Measurements from ENCODE around the gene TDP2. TPM values are rescaled to one million over a fixed set of nuclear protein-coding genes. Genes with fewer than 3 reads are reported as not detected.
"Not testable (repeated sequence)": the region's sequence is repeated elsewhere in the genome, so short reads cannot be mapped to it uniquely, and the experiment has no call there.

TDP2 gene
- total RNA-seq, 1 donor from 2014 or later: 54.4 TPM

DNA sequence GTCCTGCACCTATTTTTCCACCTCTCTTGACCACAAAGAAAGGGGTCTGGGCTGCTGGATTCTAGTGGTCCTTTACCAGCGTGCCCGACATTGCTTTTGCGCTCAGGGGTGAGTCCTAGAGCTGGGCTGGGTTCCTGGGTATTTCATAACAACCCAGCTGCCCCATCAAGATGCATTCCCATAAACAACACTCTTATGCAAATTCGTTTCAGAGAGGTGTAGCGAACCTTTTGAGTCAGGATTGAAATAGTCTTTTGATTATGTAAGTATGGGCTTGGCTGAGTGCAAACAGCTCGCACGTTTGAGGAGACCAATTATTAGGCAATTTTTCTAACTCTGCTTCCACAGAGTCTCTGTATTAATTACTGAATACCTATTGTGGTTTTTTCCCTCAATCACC is 13.9 kb upstream of the TDP2 start:
- no peak for DNase-seq (ENCODE audit: low spot score)

DNA sequence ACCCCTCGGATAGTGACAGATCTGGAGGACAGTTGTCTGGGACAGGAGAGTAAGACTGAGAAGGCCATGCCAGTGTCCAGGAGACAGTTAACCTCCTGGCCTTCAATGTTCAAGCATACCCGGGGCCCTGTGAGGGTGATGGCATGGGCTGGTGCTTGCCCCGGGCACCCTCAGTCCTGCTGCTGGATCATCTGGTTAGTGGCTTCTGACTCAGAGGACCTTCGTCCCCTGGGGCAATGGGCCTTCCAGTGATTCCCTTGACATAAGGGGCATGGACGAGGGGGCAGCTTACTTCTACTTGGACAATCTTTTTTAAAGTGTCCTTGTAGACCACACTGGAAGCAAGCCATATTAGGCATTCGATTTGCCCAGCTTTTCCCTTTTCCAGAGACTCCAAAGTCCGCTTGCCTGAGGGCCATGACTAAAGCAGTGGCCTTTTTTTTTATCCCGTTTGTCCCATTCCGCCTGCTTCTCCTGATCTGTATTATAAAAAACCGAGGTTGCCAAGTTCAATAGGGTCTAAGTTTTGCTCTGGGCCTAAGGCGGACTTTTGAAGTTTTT is 12.2 kb upstream of the TDP2 start:
- not testable (repeated sequence) for DNase-seq (ENCODE audit: low spot score)

DNA sequence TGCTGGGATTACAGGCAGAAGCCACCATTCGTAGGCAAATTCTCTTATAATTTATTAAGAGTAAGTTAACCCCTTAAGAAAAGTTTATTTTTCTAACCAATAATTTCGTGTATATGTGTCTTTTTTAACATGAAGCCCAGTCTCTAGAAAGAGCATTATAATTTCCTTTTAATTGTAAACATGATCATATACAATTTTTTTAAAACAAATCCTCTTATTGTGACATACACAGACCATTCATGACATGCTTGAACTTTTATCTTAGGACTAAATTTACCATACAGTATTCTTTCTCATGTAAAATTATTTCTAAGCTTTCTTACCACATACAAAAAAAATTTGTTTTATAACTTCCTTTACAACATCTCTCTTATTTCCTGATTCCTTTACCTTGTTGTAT is 6.9 kb upstream of the TDP2 start:
- DNase-seq (ENCODE audit: low spot score): no peak

DNA sequence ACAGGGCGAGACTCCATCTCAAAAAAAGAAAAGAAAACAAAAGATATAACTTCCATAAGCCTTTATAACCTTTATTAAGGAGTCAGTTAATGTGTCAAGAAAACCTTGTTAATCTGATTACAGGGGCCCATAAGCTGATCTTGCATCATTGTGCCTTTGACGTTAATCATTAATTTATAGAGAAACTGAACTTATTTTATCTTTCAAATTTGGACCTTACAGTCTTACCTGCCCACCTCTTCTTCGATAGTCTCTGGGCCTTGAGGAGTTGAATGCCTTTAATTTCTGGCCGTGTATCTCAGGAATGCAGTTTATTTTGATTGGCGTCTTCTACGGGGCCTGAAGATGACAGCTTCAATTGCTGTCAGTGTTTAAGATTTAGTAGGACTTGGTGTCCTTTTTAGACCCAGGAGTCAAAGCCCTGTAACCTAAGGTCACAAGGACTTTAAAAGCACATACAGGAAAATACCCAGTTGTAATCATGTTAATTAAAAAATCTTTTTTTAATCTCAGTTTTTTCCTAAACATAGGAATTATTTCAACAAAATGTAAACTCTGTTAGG is 6.0 kb upstream of the TDP2 start:
- no peak for DNase-seq (ENCODE audit: low spot score)

DNA sequence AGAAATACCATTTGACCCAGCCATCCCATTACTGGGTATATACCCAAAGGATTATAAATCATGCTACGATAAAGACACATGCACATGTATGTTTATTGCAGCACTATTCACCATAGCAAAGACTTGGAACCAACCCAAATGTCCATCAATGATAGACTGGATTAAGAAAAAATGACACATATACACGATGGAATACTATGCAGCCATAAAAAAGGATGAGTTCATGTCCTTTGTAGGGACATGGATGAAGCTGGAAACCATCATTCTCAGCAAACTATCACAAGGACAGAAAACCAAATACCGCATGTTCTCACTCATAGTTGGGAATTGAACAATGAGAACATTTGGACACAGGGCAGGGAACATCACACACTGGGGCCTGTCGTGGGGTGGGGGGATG is 4.4 kb upstream of the TDP2 start:
- DNase-seq (ENCODE audit: low spot score): not testable (repeated sequence)

DNA sequence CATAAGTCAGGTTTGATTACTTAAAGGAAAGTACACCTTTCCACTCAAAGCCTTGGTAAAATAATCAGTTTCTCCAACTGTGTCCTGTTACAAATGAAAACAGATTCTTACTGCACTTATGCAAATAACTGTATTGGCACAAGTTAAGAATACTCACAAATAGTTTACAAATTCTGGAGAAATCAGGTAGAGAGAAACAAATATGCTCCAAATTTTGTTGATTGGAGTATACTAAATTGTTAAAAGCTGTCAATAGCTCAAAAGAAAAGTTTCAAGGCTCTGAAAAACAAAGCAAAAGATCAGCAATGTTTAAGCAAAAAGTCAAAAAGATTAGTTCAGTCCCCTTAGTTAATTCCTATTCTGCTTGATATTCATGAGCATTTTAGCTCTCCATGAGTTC is 3.8 kb upstream of the TDP2 start:
- DNase-seq (ENCODE audit: low spot score): not testable (repeated sequence)

DNA sequence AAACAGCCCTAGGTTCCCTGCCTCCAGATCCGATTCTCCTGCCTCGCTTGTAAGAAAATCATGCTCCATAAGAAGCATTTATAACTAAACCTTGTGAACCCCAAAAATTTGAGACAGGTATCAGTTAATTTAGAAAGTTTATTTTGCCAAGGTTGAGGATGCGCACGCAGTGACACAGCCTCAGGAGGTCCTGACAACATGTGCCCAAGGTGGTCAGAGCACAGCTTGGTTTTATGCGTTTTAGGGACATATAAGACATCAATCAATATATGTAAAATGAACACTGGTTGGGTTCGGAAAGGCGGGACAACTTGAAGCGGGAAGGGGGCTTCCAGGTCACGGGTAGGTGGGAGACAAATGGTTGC is 2.3 kb upstream of the TDP2 start:
- DNase-seq (ENCODE audit: low spot score): no peak

DNA sequence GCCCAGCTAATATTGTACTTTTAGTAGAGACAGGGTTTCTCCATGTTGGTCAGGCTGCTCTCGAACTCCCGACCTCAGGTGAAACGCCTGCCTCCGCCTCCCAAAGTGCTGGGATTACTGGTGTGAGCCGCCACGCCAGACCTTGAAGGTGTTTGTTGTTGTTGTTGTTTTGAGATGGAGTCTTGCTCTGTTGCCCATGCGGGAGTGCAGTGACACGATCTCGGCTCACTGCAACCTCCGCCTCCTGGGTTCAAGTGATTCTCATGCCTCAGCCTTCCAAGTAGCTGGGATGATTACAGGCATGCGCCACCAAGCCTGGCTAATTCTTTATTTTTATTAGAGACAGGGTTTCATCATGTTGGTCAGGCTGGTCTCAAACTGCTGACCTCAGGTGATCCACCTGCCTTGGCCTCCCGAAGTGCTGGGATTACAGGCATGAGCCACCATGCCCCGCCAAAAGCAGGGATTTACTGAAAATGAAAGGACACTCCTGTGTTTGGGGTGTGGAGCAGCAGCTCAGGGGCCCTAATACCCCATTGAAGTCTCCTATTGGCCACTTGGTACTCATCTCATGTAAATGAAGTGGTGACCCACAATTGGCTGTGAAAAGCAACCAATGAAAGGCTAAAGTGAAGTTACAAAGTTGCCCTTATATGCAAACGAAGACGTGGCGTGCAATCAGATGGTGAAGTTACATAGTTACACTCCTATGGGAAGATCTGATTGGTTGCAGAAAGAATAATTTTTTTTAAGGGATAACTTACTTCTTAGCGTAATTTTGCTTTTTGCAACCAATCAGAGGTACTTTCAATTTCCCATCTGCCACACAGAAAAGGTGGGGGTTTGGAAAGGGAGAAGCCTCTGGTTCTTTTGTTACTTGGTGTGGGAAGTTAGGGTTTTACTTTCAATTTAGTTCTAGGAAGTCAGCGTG is 1.6 kb upstream of the TDP2 start:
- DNase-seq (ENCODE audit: low spot score): not testable (repeated sequence)

DNA sequence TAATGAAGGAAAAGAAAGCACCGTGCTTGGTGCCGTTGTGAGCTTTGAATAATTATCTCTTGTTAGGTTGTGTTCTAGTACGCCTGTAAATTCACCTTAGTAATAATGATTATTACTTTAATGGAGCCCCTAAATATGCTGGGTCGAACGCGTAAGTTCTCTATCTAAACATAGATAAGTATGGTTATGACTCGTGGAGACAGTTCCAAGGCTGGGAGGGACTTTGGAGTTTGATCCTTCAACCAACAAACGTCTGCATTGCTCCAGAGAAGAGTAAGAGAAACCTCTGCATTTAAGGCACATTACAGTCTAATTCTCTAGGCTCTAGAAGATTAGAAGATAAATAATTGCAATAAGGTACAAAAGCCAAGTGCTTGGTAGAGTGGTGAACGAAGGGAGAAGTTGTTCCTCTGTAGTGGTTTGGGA is 692 bp upstream of the TDP2 start:
- DNase-seq (ENCODE audit: low spot score): no peak

DNA sequence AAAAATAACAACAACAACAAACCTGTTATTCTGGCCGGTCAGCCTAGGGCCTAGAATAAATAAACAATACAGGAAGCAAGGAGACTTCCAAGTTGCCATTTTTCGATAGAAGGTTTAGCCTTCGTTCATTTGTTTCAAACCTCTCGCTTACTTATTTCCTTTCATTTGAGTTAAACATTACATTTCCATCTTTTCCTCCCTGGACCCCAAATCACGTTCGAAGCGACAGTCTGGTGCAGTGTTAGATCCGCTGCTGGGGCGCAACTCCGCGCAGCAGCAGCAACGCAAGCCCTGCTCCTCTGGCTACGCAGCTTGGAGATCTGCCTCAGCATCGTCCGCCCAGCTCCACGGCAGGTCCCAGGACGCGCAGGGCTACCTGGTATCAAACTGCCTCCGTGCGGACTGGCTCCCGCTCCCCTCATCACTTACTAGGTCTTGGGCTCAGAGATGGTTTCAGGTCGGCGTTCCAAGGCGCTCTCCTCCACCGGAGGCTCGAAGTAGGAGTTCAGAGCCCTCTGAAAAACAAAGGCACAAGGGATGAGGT is 530 bp downstream of the TDP2 start:
- DNase-seq (ENCODE audit: low spot score): no peak

DNA sequence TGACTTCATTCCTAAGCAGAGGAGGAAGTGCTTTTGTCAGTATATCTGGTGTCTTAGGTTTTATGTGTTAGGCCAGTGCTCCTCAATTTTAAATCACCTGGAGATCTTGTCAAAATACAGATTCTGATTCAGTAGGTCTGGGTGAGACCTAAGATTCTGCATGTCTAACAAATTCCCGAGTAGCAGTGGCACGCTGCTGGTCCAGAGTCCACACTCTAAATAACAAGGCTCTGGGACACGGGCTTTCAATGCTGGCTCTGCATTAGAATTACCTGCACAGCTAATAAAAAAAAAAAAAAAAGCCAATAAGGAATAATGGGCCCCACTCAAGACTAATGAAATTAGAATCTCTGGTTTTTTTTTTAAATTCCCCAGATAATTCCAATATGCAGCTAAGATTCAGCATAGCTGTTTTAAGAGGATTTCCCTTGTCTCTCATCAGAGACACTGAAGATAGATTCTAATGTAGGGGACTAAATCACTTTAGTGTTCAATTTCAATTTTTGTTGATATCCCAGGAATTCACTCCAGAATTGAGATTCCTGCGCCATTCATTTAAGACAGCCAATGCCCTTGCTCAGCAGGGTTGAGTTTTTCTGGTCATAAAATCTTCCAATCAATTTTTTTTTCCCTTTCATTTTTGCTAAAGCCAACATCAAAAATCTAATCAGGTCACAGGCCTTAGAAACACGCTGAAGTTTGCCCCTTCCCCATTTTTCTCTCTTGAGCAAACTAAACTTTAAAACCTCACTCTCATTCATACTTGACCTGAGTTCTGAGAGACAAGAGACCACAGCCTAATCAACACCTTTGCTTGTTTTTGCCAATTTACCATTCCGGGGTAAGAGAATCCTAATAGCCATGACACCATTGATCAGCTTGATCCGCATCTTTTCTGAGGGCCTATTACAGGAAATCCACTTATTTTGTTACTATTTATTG is 2.4 kb downstream of the TDP2 start:
- no peak for DNase-seq (ENCODE audit: low spot score)

DNA sequence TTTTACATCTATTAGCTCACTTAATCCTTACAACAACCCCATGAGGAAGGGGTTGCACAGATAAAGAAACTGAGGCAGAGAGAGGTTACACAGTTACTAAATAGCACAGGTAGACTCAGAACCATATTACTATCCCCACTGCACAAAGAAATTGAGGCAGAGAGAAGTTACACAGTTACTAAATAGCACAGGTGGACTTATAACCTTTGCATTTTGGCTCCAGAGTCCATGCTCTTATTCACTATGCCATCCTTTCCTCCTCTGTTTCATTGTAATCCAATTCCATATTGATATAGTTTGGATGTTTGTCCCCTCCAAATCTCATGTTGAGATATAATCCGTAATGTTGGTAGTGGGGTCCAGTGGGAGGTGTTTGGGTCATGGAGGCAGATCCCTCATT is 3.5 kb downstream of the TDP2 start:
- no peak for DNase-seq (ENCODE audit: low spot score)

DNA sequence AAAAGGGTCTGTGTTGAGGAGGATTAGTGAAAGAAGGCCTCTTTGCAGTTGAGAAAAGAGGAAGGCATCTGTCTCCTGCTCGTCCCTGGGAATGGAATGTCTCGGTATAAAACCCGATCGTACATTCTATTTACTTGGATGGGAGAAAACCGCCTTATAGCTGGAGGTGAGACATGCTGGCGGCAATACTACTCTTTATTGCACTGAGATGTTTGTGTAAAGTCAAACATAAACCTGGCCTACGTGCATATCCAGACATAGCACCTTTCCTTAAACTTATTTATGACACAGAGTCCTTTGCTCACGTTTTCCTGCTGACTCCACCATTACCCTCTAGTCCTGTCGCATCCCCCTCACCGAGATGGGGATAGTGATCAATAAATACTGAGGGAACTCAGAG is 4.5 kb downstream of the TDP2 start:
- no peak for DNase-seq (ENCODE audit: low spot score)

DNA sequence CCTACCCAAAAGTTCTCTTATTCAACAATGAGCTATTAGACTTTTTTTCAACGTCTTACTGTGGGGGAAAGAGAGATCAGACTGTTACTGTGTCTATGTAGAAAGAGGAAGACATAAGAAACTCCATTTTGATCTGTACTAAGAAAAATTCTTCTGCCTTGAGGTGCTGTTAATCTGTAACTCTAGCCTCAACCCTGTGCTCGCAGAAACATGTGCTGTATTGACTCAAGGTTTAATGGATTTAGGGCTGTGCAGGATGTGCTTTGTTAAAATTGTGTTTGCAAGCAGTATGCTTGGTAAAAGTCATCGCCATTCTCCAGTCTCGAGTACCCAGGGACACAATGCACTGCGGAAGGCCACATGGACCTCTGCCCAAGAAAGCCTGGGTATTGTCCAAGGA is 4.9 kb downstream of the TDP2 start:
- DNase-seq (ENCODE audit: low spot score): not testable (repeated sequence)

DNA sequence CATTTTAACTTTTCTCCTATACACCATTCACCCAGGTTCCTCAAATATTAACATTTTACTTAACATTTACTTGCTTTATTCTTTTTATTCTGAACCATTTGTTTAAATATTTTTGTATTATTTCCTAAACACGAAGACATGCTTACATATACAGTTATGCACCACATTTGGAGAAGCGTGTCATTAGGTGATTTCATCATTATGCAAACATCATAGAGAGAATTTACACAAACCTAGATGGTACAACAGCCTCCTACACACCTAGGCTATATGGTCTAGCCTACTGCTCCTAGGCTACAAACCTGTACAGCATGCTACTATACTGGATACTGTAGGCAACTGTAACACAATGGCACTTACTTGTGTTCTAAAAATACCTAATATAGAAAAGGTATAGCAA is 6.6 kb downstream of the TDP2 start:
- DNase-seq (ENCODE audit: low spot score): no peak

DNA sequence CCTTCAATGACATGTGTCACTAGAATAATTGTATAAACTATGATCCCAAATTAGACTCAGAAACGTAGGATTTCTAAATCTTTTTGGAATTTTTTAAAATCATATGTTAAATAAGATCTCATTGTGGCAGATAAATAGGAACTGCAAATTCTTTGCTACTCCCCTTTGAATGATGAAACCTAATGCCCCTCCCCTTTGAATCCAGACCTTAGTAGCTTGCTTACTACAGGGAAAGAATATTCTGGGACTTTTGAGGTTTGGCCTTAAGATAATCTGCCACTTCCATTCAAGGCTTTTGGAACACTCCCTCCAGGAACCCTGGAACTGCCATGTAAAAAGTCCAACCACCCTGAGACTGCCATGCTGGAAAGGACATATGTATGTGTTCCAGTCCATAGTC is 7.1 kb downstream of the TDP2 start:
- DNase-seq (ENCODE audit: low spot score): no peak

DNA sequence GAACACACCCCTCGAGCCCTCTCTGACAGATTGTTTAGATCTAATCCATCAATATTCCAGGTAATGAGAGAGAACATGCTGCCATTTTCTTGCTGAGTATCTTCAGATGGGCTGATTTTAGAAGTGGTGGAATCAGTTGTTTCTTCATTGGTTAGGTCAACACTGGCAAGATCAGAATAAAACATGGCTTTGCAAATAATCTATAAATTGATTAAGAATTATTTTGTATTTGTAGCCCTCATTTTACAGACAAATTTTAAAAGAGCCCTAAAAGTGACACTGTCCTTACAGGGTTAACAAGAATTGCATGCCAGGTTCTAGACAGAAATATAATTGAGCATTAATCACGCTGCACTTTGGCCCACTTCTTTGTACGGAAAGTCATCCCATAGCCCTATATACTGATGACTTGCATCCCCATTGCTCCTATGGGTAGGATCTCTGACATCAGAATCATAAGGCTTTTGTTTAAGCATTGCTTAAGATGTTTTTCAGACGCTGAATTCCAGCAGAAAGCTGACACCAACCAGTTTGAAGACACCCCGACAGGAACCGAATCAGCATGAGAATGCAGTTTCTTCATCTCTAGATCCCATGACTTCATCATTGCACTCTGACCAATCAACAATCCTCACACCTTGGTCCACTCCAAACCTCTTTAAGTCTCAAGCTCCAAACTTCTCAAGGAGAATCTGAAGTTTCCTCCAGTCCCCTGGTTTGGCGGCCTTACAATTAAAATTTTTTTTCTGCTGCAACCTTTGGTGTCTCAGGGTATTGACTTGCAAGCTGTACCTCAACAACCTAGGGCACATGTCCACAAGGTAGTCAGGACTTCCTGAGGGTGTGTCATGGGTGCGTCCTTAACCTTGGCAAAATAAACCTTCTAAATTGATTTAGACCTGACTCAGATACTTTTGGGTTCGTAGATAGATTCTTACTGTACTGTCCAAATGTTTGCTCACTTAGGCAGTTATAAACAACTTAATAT is 7.8 kb downstream of the TDP2 start:
- DNase-seq (ENCODE audit: low spot score): no peak

DNA sequence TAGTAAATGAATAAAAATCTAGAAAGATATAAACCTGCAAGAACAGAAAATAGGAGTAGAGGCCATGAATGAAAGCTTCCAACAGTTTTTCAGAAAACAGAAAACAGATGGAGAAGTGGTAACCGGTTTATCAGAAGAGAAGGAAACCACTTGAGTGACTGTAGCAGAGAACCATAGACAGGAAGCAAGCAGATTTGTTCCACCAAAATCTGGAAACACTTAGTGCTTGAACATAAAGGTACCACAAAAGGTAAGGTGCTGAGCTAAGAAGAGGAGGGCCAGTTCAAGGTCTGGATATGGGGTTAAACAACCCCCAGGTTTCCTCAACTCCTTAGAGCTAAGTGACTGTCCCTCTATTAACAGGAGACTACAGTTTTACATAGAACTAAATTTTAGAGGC is 11.5 kb downstream of the TDP2 start:
- DNase-seq (ENCODE audit: low spot score): no peak

DNA sequence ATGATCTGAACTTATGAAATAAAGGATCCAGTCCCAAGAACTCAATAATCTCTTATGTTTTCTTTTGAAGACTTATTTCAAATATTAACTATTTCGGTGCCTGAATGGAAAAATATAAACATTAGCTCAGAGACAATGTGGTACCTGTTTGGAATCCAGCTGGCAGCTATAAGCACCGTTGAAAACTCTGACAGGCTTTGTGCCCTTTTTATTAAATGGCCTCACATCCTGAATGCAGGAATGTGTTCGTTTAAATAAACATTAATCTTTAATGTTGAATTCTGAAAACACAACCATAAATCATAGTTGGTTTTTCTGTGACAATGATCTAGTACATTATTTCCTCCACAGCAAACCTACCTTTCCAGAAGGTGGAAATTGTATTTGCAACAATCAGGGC is 16.3 kb downstream of the TDP2 start:
- DNase-seq (ENCODE audit: low spot score): no peak

DNA sequence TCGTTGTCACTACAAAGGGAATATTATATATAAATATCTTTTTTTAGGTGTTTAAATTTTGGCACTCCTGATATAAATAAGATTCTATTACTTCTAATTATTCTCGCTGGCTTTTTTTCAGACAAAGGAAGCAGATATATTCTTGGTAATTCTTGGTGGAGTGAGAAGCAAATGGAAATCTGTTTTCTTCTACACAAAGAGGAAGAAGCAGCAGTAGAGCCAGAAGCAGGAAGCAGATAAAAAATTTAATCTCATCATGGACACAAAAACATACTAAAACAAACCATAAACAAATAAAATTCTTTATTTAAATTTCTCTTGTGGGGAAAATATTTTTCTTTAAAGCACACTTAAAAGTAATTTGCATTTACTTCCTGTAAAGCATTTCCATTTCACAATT is 17.0 kb downstream of the TDP2 start:
- DNase-seq (ENCODE audit: low spot score): no peak

DNA sequence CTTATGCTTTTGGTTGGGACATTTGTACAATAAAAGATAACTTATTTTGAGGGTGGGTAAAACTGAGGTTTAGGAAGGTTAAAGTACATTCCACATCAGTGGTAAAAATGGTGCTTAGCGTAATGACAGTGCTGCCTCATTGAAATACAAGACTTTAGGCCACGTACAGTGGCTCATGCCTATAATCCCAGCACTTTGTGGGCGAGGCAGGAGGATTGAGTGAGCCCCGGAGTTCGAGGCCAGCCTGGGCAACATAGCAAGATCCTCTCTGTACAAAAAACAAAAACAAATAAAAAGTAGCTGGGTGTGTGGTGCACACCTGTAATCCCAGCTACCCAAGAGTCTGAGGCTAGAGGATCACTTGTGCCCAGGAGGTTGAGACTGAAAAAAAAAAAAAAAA is 18.4 kb downstream of the TDP2 start:
- no peak for DNase-seq (ENCODE audit: low spot score)

All from ureter (tissue), 1 donor.